GM19328 (cell line): ENCODE results near the gene MAGEA2B.
"Not testable (repeated sequence)": the region's sequence is repeated elsewhere in the genome, so short reads cannot be mapped to it uniquely, and the experiment has no call there.

Source experiments
- ATAC-seq: cut with Tn5 transposase; IDR thresholded peaks from one replicate; pipeline ENCODE4 v1.9.1; 2021; ENCODE audit warnings: mild to moderate bottlenecking, moderate library complexity; ENCODE audit not compliant: unreplicated experiment

MAGEA2B gene, protein sequence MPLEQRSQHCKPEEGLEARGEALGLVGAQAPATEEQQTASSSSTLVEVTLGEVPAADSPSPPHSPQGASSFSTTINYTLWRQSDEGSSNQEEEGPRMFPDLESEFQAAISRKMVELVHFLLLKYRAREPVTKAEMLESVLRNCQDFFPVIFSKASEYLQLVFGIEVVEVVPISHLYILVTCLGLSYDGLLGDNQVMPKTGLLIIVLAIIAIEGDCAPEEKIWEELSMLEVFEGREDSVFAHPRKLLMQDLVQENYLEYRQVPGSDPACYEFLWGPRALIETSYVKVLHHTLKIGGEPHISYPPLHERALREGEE

DNA sequence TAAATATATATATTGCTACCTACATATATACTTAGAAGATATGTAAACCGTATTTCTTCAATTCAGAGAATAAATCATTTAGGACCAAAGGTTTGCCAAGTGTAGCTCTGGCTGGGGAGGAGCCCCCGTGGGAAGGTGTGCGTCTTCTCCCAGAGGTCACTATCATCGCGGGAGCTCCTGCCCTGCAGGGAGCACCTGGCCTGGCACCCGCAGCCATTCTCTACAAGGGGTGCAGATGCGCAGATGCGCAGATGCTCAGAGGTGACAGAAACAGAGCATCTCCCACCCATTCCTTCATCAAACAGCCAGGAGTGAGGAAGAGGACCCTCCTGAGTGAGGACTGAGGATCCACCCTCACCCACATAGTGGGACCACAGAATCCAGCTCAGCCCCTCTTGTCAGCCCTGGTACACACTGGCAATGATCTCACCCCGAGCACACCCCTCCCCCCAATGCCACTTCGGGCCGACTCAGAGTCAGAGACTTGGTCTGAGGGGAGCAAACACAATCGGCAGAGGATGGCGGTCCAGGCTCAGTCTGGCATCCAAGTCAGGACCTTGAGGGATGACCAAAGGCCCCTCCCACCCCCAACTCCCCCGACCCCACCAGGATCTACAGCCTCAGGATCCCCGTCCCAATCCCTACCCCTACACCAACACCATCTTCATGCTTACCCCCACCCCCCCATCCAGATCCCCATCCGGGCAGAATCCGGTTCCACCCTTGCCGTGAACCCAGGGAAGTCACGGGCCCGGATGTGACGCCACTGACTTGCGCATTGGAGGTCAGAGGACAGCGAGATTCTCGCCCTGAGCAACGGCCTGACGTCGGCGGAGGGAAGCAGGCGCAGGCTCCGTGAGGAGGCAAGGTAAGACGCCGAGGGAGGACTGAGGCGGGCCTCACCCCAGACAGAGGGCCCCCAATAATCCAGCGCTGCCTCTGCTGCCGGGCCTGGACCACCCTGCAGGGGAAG lies at the start of gene MAGEA2B:
MAGEA2B (plus strand) TSS at position 814 of the 973 bp plus-strand sequence. CDS start 2,479 bp downstream, outside the sequence.
- ATAC-seq: not testable (repeated sequence)

DNA sequence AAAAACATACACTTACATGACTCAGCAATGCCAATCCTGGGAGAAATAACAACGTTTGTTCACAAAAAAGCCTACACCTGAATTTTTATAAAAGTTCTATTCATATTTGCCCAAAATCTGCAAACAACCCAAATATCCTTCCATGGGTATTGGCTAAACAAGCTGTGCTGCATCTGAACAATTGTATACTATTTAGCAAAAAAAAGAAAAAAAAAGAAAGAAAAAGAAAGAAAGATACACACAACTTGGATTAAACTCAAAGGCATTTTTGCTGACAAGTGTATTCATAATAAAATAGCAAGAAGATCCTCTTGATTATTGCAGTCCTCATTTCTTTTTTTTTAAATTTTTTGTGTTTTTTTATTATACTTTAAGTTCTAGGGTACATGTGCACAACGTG lies 40.3 kb upstream of the MAGEA2B start:
- no peak for ATAC-seq

DNA sequence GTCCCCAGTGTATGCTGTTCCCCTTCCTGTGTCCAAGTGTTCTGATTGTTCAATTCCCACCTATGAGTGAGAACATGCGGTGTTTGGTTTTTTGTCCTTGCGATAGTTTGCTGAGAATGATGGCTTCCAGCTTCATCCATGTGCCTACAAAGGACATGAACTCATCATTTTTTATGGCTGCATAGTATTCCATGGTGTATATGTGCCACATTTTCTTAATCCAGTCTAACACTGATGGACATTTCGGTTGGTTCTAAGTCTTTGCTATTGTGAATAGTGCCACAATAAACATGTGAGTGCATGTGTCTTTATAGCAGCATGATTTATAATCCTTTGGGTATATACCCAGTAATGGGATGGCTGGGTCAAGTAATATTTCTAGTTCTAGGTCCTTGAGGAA lies 39.8 kb upstream of the MAGEA2B start:
- not testable (repeated sequence) for ATAC-seq

DNA sequence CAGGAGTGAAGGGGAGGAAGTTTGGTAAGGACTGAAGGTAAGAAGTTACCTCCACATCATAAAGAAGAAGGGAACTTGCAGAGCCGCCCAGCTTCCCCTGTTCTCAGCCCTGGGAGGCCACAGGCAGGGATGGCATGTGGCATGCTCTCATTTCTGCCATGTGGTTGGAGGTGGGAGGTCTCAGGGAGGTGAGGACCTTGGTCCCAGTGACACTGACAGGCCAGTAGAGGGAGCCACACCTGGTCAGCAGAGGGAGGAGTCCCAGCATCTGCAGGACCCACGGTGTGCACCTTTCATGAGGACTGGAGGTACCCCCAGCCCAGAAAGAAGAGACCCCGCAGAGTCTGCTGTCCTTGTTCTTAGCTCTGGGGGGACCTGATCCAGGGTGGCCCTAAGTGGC lies 33.4 kb upstream of the MAGEA2B start:
- not testable (repeated sequence) for ATAC-seq

DNA sequence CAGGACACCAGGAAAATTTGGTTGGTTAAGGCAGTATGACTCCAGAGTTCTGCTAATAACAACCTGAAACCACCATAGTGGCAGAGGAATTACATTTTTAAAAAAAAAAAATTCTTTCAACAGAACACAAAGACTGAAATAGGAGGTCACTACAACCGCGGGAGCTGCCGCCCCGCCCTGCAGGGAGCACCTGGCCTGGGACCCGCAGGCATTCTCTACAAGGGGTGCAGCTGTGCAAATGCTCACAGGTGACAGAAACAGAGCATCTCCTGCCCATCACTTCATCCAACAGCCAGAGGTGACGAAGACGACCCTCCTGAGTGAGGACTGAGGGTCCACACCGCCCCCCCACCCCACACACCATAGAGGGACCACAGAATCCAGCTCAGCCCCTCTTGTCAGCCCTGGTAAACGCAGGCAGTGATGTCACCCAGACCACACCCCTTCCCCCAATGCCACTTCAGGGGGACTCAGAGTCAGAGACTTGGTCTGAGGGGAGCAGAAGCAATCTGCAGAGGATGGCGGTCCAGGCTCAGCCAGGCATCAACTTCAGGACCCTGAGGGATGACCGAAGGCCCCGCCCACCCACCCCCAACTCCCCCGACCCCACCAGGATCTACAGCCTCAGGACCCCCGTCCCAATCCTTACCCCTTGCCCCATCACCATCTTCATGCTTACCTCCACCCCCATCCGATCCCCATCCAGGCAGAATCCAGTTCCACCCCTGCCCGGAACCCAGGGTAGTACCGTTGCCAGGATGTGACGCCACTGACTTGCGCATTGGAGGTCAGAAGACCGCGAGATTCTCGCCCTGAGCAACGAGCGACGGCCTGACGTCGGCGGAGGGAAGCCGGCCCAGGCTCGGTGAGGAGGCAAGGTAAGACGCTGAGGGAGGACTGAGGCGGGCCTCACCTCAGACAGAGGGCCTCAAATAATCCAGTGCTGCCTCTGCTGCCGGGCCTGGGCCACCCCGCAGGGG lies 16.2 kb upstream of the MAGEA2B start, which contains the start of gene MAGEA3:
MAGEA3 (plus strand) TSS at position 843 of the 980 bp plus-strand sequence. CDS start 2,039 bp downstream, outside the sequence.
- not testable (repeated sequence) for ATAC-seq

DNA sequence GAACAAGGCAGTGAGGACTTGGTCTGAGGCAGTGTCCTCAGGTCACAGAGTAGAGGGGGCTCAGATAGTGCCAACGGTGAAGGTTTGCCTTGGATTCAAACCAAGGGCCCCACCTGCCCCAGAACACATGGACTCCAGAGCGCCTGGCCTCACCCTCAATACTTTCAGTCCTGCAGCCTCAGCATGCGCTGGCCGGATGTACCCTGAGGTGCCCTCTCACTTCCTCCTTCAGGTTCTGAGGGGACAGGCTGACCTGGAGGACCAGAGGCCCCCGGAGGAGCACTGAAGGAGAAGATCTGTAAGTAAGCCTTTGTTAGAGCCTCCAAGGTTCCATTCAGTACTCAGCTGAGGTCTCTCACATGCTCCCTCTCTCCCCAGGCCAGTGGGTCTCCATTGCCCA lies 14.0 kb upstream of the MAGEA2B start:
- ATAC-seq: not testable (repeated sequence)

DNA sequence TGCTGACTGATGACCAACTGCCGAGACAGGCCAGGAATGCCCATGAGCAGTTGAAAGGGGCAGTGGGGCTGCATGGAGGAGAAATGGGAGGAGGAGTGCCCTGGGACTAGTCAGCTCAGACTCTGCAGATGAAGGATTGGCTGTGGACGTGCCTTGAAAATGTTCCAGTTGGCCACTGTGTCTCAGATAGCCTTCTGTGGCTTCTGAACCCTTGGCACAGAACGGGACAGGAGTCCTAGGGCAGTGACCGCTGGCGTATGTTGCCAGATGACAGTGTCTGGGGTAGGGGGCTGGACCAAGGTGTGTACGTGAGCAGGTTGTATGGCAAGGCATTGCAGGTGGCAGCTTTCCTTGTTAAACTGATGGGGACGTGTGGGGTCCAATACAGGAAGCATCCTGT lies 7.9 kb upstream of the MAGEA2B start:
- not testable (repeated sequence) for ATAC-seq

DNA sequence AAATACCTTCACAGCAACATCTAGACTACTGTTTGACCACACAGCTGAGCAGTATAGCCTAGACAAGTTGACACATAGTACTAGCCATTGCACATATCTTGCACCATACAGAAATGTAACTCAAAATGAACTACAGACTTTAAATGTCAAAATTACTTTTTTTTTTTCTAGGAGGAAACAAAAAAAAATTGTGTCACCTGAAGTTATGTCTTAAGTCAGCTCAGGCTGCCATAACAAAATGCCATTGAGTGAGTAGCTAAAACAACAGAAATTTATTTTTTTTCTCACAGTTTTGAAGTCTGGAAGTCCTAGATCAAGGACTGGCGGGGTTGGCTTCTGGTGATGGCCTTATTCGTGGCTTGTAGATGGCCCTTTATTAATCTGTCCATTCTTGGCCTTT lies 5.3 kb upstream of the MAGEA2B start, which contains the start of gene CSAG2:
CSAG2 (minus strand) TSS at position 101 of the 400 bp plus-strand sequence. CDS start 161 bp downstream, outside the sequence.
- ATAC-seq: not testable (repeated sequence)

DNA sequence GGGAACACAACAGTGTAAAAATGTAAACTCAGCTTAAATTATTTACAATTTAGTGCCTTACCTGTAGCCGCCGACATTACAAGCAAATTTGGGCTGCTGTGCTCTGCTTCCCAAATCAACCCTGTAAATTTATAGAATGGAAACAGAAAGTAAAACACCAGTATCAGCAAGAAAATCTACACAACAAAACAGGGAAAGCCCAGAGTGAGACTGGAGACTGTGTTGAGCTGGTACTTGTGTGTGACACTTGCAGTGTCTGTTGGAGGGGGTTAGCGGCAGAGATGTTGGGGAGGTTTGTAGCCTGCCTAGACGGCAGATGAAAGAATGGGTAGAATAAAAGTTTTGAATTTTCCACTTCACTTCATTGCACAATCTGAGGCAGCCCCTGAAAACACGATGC lies 1.2 kb upstream of the MAGEA2B start:
- not testable (repeated sequence) for ATAC-seq

DNA sequence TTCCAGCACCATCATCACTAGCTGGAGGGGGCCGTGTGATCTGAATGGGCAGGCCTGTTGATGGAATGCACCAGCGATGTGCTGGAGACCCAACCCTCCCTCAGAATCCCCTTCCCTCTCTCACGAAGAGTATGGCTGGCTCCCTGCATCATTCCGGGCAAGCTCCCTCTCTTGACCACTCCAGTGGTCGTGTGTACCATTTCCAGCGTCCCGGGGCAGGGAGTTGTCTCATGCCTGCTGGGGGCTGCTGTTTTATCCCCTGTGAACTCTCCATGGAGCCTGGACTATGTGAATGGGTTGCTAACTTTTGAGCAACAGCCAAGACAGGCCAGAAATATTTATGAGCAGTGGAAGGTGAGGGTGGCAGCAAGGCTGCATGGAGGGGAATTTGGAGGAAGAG lies 11.0 kb downstream of the MAGEA2B start:
- no peak for ATAC-seq

DNA sequence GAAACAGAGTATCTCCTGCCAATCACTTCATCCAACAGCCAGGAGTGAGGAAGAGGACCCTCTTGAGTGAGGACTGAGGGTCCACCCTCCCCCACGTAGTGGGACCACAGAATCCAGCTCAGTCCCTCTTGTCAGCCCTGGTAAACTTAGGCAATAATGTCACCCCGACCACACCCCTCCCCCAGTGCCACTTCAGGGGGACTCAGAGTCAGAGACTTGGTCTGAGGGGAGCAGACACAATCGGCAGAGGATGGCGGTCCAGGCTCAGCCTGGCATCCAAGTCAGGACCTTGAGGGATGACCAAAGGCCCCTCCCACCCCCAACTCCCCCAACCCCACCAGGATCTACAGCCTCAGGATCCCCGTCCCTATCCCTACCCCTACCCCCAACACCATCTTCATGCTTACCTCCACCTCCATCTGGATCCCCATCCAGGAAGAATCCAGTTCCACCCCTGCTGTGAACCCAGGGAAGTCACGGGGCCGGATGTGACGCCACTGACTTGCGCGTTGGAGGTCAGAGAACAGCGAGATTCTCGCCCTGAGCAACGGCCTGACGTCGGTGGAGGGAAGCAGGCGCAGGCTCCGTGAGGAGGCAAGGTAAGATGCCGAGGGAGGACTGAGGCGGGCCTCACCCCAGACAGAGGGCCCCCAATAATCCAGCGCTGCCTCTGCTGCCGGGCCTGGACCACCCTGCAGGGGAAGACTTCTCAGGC lies 19.0 kb downstream of the MAGEA2B start, which contains the start of the genes CSAG1 and MAGEA12:
CSAG1 (minus strand) TSS at position 461 of the 715 bp plus-strand sequence. CDS start 1,261 bp downstream, outside the sequence.
MAGEA12 (plus strand) TSS at position 497 of the 715 bp plus-strand sequence. CDS start 2,405 bp downstream, outside the sequence.
- ATAC-seq: no peak

DNA sequence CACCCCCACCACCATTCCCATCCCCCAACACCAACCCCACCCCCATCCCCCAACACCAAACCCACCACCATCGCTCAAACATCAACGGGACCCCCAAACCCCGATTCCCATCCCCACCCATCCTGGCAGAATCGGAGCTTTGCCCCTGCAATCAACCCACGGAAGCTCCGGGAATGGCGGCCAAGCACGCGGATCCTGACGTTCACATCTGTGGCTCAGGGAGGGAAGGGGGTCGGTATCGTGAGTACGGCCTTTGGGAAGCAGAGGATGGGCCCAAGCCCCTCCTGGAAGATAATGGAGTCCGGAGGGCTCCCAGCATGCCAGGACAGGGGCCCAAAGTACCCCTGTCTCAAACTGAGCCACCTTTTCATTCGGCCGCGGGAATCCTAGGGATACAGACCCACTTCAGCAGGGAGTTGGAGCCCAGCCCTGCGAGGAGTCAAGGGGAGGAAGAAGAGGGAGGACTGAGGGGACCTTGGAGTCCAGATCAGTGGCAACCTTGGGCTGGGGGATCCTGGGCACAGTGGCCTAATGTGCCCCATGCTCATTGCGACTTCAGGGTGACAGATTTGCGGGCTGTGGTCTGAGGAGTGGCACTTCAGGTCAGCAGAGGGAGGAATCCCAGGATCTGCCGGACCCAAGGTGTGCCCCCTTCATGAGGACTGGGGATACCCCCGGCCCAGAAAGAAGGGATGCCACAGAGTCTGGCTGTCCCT lies 19.9 kb downstream of the MAGEA2B start:
- not testable (repeated sequence) for ATAC-seq

DNA sequence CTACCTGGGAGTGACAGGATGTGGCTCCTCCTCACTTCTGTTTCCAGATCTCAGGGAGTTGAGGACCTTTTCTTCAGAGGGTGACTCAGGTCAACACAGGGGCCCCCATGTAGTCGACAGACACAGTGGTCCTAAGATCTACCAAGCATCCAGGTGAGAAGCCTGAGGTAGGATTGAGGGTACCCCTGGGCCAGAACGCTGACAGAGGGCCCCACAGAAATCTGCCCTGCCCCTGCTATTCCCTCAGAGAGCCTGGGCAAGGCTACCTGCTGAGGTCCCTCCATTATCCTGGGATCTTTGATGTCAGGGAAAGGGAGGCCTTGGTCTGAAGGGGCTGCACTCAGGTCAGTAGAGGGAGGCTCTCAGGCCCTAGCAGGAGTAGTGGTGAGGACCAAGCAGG lies 20.7 kb downstream of the MAGEA2B start:
- ATAC-seq: no peak

DNA sequence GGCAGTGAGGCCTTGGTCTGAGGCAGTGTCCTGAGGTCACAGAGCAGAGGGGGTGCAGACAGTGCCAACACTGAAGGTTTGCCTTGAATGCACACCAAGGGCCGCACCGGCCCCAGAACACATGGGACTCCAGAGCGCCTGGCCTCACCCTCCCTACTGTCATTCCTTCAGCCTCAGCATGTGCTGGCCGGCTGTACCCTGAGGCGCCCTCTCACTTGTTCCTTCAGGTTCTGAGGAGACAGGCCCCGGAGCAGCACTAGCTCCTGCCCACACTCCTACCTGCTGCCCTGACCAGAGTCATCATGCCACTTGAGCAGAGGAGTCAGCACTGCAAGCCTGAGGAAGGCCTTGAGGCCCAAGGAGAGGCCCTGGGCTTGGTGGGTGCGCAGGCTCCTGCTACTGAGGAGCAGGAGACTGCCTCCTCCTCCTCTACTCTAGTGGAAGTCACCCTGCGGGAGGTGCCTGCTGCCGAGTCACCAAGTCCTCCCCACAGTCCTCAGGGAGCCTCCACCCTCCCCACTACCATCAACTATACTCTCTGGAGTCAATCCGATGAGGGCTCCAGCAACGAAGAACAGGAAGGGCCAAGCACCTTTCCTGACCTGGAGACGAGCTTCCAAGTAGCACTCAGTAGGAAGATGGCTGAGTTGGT lies 21.6 kb downstream of the MAGEA2B start:
- no peak for ATAC-seq

DNA sequence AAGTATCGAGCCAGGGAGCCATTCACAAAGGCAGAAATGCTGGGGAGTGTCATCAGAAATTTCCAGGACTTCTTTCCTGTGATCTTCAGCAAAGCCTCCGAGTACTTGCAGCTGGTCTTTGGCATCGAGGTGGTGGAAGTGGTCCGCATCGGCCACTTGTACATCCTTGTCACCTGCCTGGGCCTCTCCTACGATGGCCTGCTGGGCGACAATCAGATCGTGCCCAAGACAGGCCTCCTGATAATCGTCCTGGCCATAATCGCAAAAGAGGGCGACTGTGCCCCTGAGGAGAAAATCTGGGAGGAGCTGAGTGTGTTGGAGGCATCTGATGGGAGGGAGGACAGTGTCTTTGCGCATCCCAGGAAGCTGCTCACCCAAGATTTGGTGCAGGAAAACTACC lies 22.1 kb downstream of the MAGEA2B start:
- ATAC-seq: not testable (repeated sequence)

DNA sequence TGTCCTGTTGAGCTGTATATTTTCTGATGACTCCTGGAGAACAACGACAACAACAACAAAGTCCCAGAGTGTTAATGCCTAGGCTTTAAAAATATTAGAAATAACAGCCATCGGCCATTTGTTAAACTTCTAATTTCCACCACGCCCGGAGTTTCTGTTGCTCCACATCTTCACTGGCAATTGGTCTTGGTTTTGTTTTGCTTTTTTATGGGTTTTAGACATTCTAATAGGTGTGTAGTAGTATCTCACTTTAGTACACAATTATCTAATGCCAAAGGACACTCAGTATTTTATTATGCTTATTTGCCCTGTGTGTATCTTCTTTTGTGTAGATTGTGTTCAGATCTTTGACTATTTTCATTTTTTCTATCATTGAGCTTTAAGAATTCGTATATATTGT lies 24.1 kb downstream of the MAGEA2B start:
- ATAC-seq: no peak

DNA sequence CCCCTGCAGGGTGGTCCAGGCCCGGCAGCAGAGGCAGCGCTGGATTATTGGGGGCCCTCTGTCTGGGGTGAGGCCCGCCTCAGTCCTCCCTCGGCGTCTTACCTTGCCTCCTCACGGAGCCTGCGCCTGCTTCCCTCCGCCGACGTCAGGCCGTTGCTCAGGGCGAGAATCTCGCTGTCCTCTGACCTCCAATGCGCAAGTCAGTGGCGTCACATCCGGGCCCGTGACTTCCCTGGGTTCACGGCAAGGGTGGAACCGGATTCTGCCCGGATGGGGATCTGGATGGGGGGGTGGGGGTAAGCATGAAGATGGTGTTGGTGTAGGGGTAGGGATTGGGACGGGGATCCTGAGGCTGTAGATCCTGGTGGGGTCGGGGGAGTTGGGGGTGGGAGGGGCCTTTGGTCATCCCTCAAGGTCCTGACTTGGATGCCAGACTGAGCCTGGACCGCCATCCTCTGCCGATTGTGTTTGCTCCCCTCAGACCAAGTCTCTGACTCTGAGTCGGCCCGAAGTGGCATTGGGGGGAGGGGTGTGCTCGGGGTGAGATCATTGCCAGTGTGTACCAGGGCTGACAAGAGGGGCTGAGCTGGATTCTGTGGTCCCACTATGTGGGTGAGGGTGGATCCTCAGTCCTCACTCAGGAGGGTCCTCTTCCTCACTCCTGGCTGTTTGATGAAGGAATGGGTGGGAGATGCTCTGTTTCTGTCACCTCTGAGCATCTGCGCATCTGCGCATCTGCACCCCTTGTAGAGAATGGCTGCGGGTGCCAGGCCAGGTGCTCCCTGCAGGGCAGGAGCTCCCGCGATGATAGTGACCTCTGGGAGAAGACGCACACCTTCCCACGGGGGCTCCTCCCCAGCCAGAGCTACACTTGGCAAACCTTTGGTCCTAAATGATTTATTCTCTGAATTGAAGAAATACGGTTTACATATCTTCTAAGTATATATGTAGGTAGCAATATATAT lies 39.5 kb downstream of the MAGEA2B start, which contains the start of gene MAGEA2:
MAGEA2 (minus strand) TSS at position 157 of the 965 bp plus-strand sequence. CDS start 2,479 bp downstream, outside the sequence.
- ATAC-seq: not testable (repeated sequence)
